Measurements from ENCODE around the gene CYFIP1.

The CYFIP1 gene

DNA sequence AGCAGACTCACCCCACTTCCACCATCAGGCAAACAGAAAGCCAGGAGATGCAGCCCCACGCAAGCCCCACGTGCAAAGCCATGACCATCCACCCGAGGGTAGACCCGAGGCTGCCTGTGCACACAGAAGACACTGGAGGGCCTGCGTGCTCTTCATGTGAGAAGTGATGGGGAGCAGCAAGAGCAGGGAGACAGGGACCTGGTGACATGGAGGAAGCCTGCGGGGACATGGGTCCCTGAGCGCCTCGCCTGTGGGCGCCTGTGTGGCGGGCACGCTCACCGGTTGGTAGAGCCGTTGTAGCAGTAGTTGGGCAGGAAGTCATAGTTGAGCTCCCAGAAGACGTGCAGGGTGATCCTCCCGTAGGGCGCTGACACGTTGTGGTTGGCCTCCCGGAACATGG lies 76.7 kb downstream of the CYFIP1 start:
- H3K9me3 Mint-ChIP-seq (ENCODE audit: low read depth): no peaks in the 10 kb centered on the region
- H3K27ac Mint-ChIP-seq: no peak overlapping the region
- H3K4me3 Mint-ChIP-seq: no peak overlapping the region
- no peaks in the 10 kb centered on the region for H3K4me1 Mint-ChIP-seq (ENCODE audit: low read depth)
- peaks cover 5% of the 10 kb centered on the region for H3K36me3 Mint-ChIP-seq
- H3K27me3 Mint-ChIP-seq: no peaks in the 10 kb centered on the region

DNA sequence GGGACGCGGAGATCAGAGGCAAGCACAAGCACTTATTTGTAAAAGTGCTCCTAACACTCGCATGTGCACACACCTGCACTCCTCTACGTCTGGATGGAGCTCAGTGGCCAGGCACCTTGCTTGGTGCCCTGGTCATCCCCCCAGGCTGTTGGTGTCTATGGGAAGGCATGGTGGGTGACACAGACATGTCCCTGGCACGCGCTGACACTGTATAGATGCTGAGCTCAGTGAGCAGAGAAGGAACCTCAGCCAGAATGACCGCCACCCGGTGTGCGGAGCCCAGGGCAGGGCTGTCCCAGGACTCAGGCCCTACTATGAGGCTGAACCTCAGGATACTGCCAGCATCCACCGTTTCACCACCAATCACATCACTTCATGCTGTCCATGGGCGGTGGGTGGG lies 77.2 kb downstream of the CYFIP1 start:
- H3K27ac Mint-ChIP-seq: no peak overlapping the region
- H3K9me3 Mint-ChIP-seq (ENCODE audit: low read depth): no peaks in the 10 kb centered on the region
- H3K27me3 Mint-ChIP-seq: no peaks in the 10 kb centered on the region
- H3K36me3 Mint-ChIP-seq: peaks cover 3% of the 10 kb centered on the region
- no peaks in the 10 kb centered on the region for H3K4me1 Mint-ChIP-seq (ENCODE audit: low read depth)
- no peak overlapping the region for H3K4me3 Mint-ChIP-seq

DNA sequence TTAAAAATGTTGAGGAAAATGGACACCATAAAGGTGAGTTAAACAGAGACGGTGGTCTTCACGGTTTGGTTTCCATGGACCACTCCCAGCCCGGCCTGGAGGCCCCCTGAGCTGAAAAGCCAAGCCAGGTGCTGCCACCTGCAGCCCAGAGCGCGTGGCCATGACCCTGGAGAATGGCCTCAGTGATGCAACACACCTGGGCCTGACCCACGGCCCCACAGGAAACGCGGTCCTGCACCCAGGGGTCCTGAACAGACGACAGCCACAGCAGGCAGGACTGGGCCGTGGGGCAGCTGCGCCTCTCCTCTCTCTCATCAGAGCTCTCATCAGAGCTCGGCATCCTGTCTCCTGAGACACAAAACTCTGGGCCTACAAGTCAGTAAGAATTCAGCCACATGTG lies 77.6 kb downstream of the CYFIP1 start:
- H3K27ac Mint-ChIP-seq: no peak overlapping the region
- H3K4me3 Mint-ChIP-seq: no peak overlapping the region
- no peaks in the 10 kb centered on the region for H3K27me3 Mint-ChIP-seq
- no peaks in the 10 kb centered on the region for H3K4me1 Mint-ChIP-seq (ENCODE audit: low read depth)
- H3K36me3 Mint-ChIP-seq: no peaks in the 10 kb centered on the region
- no peaks in the 10 kb centered on the region for H3K9me3 Mint-ChIP-seq (ENCODE audit: low read depth)

DNA sequence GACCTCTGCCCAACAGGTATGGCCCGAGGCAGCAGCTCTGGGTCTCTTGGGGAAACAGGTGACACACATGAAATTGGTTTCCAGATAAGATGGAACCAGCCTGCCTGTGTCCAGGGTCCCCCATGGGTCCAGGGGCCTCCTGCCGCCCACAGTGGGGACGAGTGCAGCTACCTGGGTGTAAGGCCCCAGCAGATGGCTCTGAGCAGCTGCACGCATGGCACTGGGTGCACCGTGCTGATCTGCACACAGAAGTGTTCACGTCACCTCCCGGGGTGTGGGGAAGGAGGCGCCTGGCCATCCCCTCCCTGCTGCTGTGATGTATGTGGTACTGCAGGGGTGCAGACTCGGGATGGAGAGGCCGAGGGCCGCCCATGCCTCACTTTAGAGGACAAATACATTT lies 78.1 kb downstream of the CYFIP1 start:
- no peak overlapping the region for H3K27ac Mint-ChIP-seq
- no peaks in the 10 kb centered on the region for H3K9me3 Mint-ChIP-seq (ENCODE audit: low read depth)
- H3K36me3 Mint-ChIP-seq: no peaks in the 10 kb centered on the region
- H3K4me1 Mint-ChIP-seq (ENCODE audit: low read depth): no peaks in the 10 kb centered on the region
- no peak overlapping the region for H3K4me3 Mint-ChIP-seq
- H3K27me3 Mint-ChIP-seq: no peaks in the 10 kb centered on the region

DNA sequence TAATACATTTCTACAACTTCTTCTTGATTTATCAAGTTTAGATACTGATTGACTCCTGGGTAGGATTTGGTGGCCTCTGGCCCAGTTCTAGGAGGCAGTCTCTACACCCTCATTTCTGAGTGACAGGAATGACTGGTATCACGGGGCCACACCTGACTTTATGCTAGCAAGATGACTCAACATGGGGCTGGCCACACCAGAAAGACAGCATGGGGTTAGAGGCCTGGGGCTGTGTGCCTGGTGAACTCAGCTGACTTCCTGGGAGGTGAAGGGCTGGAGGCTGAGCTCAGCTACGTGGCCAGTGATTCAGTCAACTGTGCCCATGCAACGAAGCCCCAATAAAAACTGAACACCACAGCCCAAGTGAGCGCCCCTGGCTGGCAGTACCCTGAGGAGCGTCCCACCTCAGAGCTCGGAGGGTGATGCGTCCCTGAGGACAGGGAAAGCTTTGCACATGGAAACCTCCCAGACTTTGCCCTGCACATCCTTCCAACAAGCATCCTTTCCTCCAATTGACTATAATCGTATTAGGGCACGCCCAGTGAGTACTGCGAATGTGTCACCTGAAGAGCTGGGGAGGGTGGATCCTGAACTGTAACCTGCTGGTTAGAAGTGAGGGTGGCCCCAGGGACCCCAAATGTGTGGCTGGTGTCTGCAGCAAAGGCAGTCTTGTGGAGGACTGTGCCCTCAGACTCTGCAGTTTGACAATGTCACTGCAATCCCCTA lies 84.5 kb downstream of the CYFIP1 start:
- Mint-ChIP-seq H3K36me3 (no peaks in the 10 kb centered on the region), H3K27ac (no peak overlapping the region), H3K4me1 (ENCODE audit: low read depth) (no peaks in the 10 kb centered on the region), H3K4me3 (no peak overlapping the region), H3K27me3 (no peaks in the 10 kb centered on the region), H3K9me3 (ENCODE audit: low read depth) (no peaks in the 10 kb centered on the region)

DNA sequence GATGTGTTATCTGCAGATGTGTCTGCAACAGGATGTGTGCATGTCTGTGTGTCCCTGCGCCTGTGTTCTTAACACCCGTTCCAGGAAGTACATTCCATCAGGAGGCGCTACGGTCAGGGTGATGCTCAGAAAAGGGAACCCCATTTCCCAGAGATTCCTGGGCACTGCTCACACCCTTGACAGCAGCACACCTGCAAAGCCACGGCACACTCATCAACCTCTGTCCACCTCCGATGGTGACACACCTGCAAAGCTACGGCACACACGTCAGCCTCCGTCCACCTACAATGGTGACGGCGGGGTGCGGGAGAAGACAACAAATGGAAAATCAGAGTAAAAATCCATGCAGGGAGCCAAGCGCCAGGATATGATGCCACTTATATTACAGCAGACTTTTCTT lies 86.3 kb downstream of the CYFIP1 start:
- Mint-ChIP-seq H3K36me3 (no peaks in the 10 kb centered on the region), H3K27me3 (no peaks in the 10 kb centered on the region), H3K4me3 (no peak overlapping the region), H3K9me3 (ENCODE audit: low read depth) (no peaks in the 10 kb centered on the region), H3K27ac (no peak overlapping the region), H3K4me1 (ENCODE audit: low read depth) (no peaks in the 10 kb centered on the region)

DNA sequence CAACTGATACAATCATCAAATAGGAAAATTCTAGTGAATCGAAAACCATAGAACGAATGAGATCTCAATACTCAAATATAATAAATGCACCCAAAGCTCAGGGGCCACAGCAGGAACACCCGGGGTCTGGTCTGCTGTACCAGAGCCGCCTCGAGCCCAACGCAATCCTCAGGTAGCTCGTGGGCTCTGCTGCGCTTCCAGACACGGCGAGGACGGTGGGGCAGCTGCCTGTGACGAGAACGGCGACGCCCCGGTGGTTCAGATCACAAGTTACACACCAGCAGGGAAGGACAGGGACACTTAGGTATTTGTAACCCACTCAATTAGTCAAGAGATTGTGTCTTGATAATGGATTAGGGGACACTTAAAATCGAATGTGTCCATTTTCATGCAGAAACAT lies 87.1 kb downstream of the CYFIP1 start:
- Mint-ChIP-seq H3K4me3 (no peak overlapping the region), H3K4me1 (ENCODE audit: low read depth) (no peaks in the 10 kb centered on the region), H3K27ac (no peak overlapping the region), H3K36me3 (no peaks in the 10 kb centered on the region), H3K9me3 (ENCODE audit: low read depth) (no peaks in the 10 kb centered on the region), H3K27me3 (no peaks in the 10 kb centered on the region)

DNA sequence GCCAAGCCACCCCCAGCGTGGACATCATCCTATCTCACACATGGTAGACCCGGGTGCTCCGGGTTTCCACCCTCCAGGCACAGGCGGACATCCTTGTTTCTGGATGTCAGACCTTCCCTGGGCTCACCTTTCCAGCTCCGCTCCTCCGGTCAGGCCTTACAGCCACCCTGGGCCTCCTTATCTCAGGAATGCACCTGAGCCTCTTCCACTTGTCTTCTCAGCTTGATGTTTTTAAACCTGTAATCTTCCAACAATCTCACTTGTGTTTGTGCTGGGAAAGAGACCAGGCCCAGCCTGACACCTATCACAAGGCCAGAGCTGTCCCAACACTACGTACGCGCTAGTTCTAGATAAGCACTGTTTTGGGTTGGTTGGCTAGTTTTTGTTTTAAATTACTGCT lies 87.8 kb downstream of the CYFIP1 start:
- Mint-ChIP-seq H3K4me3 (no peak overlapping the region), H3K9me3 (ENCODE audit: low read depth) (no peaks in the 10 kb centered on the region), H3K4me1 (ENCODE audit: low read depth) (no peaks in the 10 kb centered on the region), H3K36me3 (no peaks in the 10 kb centered on the region), H3K27ac (no peak overlapping the region), H3K27me3 (no peaks in the 10 kb centered on the region)

GRCh38 chr15:22891426-22892210 lies 88.5 kb downstream of the CYFIP1 start:
- Mint-ChIP-seq H3K36me3 (no peaks in the 10 kb centered on the region), H3K27ac (no peak overlapping the region), H3K4me3 (no peak overlapping the region), H3K9me3 (ENCODE audit: low read depth) (no peaks in the 10 kb centered on the region), H3K27me3 (no peaks in the 10 kb centered on the region), H3K4me1 (ENCODE audit: low read depth) (no peaks in the 10 kb centered on the region)

DNA sequence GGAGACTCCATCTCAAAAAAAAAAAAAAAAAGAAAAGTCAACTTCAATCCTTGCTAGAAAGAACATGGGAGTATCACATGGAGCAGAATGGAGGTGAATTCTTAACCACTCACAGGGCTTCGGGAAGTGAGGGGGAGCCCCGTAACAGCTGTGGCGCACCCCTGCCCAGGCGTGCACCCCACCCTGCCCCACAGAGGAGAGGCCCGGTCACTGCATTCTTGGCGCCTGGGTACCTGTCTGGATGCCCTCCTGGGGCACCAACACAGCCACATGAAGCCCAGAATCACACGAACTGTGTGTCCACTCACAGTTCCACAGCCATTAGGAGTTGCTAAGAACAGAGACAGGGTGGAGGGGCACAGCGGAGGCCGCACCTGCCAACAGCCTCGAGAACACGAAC lies 89.9 kb downstream of the CYFIP1 start:
- no peaks in the 10 kb centered on the region for H3K9me3 Mint-ChIP-seq (ENCODE audit: low read depth)
- no peak overlapping the region for H3K4me3 Mint-ChIP-seq
- H3K4me1 Mint-ChIP-seq (ENCODE audit: low read depth): no peaks in the 10 kb centered on the region
- H3K27me3 Mint-ChIP-seq: no peaks in the 10 kb centered on the region
- no peaks in the 10 kb centered on the region for H3K36me3 Mint-ChIP-seq
- no peak overlapping the region for H3K27ac Mint-ChIP-seq

GRCh38 chr15:22889146-22889818 lies 90.9 kb downstream of the CYFIP1 start:
- no peaks in the 10 kb centered on the region for H3K27me3 Mint-ChIP-seq
- no peaks in the 10 kb centered on the region for H3K9me3 Mint-ChIP-seq (ENCODE audit: low read depth)
- H3K36me3 Mint-ChIP-seq: no peaks in the 10 kb centered on the region
- no peak overlapping the region for H3K27ac Mint-ChIP-seq
- H3K4me1 Mint-ChIP-seq (ENCODE audit: low read depth): no peaks in the 10 kb centered on the region
- no peak overlapping the region for H3K4me3 Mint-ChIP-seq

- Mint-ChIP-seq H3K4me1 (ENCODE audit: low read depth) (no peaks in the 10 kb centered on the region), H3K27me3 (no peaks in the 10 kb centered on the region), H3K9me3 (ENCODE audit: low read depth) (no peaks in the 10 kb centered on the region), H3K36me3 (no peaks in the 10 kb centered on the region), H3K4me3 (no peak overlapping the region), H3K27ac (no peak overlapping the region)
Observed at GRCh38 chr15:22888120-22888859, 91.9 kb downstream of the CYFIP1 start.

- Mint-ChIP-seq H3K4me3 (no peak overlapping the region), H3K9me3 (ENCODE audit: low read depth) (no peaks in the 10 kb centered on the region), H3K27me3 (no peaks in the 10 kb centered on the region), H3K4me1 (ENCODE audit: low read depth) (no peaks in the 10 kb centered on the region), H3K36me3 (no peaks in the 10 kb centered on the region), H3K27ac (no peak overlapping the region)
Observed at GRCh38 chr15:22887157-22887951, 92.8 kb downstream of the CYFIP1 start.

GRCh38 chr15:22885120-22885519 lies 95.0 kb downstream of the CYFIP1 start:
- Mint-ChIP-seq H3K4me3 (no peak overlapping the region), H3K36me3 (no peaks in the 10 kb centered on the region), H3K27ac (no peak overlapping the region), H3K9me3 (ENCODE audit: low read depth) (no peaks in the 10 kb centered on the region), H3K27me3 (no peaks in the 10 kb centered on the region), H3K4me1 (ENCODE audit: low read depth) (no peaks in the 10 kb centered on the region)
